CD4-positive, alpha-beta T cell (primary cell): ENCODE measurements around the gene QTRT2. TPM values are rescaled to one million over a fixed set of nuclear protein-coding genes. Genes with fewer than 3 reads are reported as not detected.

ENCODE experiments used
- ATAC-seq: fragments of 200-7000 bp; cut with Tn5 transposase; one replicate; pipeline ENCODE4 v1.10.0; 2022; ENCODE audit warnings: mild to moderate bottlenecking; ENCODE audit not compliant: poor library complexity
- CTCF ChIA-PET: fragments of 350-600 bp; sonication (Branson Sonifier 250); formaldehyde crosslinking; loops from one replicate; lab custom pipeline; 2021; ENCODE audit warnings: antibody characterized with exemption, inconsistent platforms; lab: Charles Lee
- POLR2A ChIA-PET: fragments of 350-600 bp; sonication (Branson Sonifier 250); formaldehyde crosslinking; loops from one replicate; lab custom pipeline; 2021; ENCODE audit warnings: antibody characterized with exemption, inconsistent platforms; lab: Charles Lee
- DNase-seq, 14 experiments: peaks; one replicate each; pipeline ENCODE4 v3.0.0-alpha.2; 2013 to 2020; ENCODE audit warnings: mixed read lengths in 2 of 14
- H3K27ac ChIP-seq, 2 donors: one replicate each; pipeline versions ENCODE4 v1.5.1 to v1.7.0; 2013; ENCODE audit warnings: low read length in 2 of 2, low read depth in 1 of 2, mild to moderate bottlenecking in 1 of 2
- H3K27me3 ChIP-seq, 2 experiments: 1 replicate in 1 of 2; 2 replicates in 1 of 2; pipeline versions ENCODE4 v1.6.1 to v1.7.0; 2013; ENCODE audit warnings: low read length in 2 of 2, control low read depth in 1 of 2, mild to moderate bottlenecking in 1 of 2, moderate library complexity in 1 of 2; ENCODE audit not compliant: insufficient read depth in 2 of 2, control insufficient read depth in 1 of 2
- H3K36me3 ChIP-seq: one replicate; pipeline ENCODE4 v1.6.1; 2013; ENCODE audit warnings: low read length, control low read depth; ENCODE audit not compliant: insufficient read depth
- H3K4me1 ChIP-seq: one replicate; pipeline ENCODE4 v1.6.1; 2013; ENCODE audit warnings: low read length, control low read depth; ENCODE audit not compliant: insufficient read depth
- H3K4me3 ChIP-seq: one replicate; pipeline ENCODE4 v1.5.1; 2013; ENCODE audit warnings: mild to moderate bottlenecking, low read length, moderate library complexity
- H3K9me3 ChIP-seq, 2 experiments: 1 replicate in 1 of 2; 2 replicates in 1 of 2; pipeline versions ENCODE4 v1.6.1 to v1.7.0; 2013; ENCODE audit warnings: low read length in 2 of 2, mild to moderate bottlenecking in 2 of 2, control low read depth in 1 of 2, moderate library complexity in 1 of 2; ENCODE audit not compliant: control insufficient read depth in 1 of 2, insufficient read depth in 1 of 2
- H3K27ac Mint-ChIP-seq: one replicate; pipeline ENCODE4 v1.8.0; 2020; ENCODE audit warnings: mixed read lengths
- H3K27me3 Mint-ChIP-seq: one replicate; pipeline ENCODE4 v1.8.0; 2021; ENCODE audit warnings: mixed read lengths
- H3K36me3 Mint-ChIP-seq: one replicate; pipeline ENCODE4 v1.8.0; 2021; ENCODE audit warnings: low read depth, mixed read lengths
- H3K4me1 Mint-ChIP-seq: one replicate; pipeline ENCODE4 v1.8.0; 2021; ENCODE audit warnings: low read depth, mixed read lengths
- H3K4me3 Mint-ChIP-seq: one replicate; pipeline ENCODE4 v1.8.0; 2020; ENCODE audit warnings: mild to moderate bottlenecking, mixed read lengths
- H3K9me3 Mint-ChIP-seq: one replicate; pipeline ENCODE4 v1.8.0; 2020; ENCODE audit warnings: mixed read lengths
- CTCF ChIP-seq: fragments of 200-600 bp; IDR thresholded peaks from one replicate; pipeline ENCODE4 v1.8.0; 2022; ENCODE audit warnings: antibody characterized with exemption, mild to moderate bottlenecking
- intact Hi-C, 2 experiments: fragments of 100-400 bp; cut with DNase I in 1 of 2; cut with micrococcal nuclease in 1 of 2; formaldehyde crosslinking; loops; one replicate each; pipeline versions ENCODE4 v1.15.1 to v1.9.0; 2023 to 2025; cut with DNase I, micrococcal nuclease
- total RNA-seq, 174 experiments: library from RNA in 2 of 174; stranded (reverse) in 2 of 174; gene quantifications; one replicate each; pipeline ENCODE4 v1.2.3 and lab custom pipeline; 2021 to 2026

The QTRT2 gene
- total RNA-seq, 2 experiments from 2014 or later, result 22.8 to 27.0 TPM

DNA sequence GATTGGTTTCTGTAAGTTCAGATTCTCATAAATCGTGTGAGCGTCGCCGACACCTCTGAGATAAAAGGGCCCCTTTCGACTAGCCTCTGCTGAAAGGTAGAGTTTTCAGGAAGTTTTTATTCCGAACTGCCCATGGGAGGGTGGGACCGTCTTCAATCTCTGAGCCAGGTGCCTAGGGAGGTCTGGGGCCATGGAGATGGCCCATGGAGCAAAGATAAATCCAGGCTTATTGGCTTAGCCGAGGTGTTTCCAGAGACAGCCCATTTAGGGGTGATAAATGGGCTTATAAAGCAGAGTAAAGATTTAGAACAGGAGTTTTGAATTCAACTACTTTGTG lies 442 bp downstream of the QTRT2 start:
- peak overlapping the region; percentile 95 for H3K4me3 Mint-ChIP-seq
- peak; percentile 1 for ATAC-seq
- no peaks in the 10 kb centered on the region for H3K27me3 ChIP-seq
- peak overlapping the region; percentile 94 for H3K27ac Mint-ChIP-seq
- H3K9me3 Mint-ChIP-seq, result no peaks in the 10 kb centered on the region
- H3K4me3 ChIP-seq, result peak overlapping the region; percentile 88
- intact Hi-C loops, result loop anchor here (2.0 to 10.0 kb wide), 11 partner anchors 110 to 1725 kb away; partner anchors contain the start of genes GRAMD1C (in 2 of the 2), ATG3 (in 1 of the 2), ATP6V1A (in 1 of the 2) and NAA50 (in 1 of the 2)
- H3K4me1 ChIP-seq, result peaks cover 20% of the 10 kb centered on the region
- CTCF ChIA-PET, result interaction anchor here (0.9 kb wide), 1 partner anchor 156 kb away, joined by 6 read pairs; no protein-coding TSS in a partner anchor
- H3K36me3 Mint-ChIP-seq, result peaks cover 42% of the 10 kb centered on the region
- H3K9me3 ChIP-seq, result no peaks in the 10 kb centered on the region
- peaks cover 53% of the 10 kb centered on the region for H3K4me1 Mint-ChIP-seq
- peaks cover 8% of the 10 kb centered on the region for H3K36me3 ChIP-seq
- H3K27ac ChIP-seq, result peak overlapping the region; percentile 87 to 96
- POLR2A ChIA-PET, result no interaction called here
- H3K27me3 Mint-ChIP-seq, result no peaks in the 10 kb centered on the region
- TF ChIP-seq CTCF, result no peak
- DNase-seq, result no peak

GRCh38 chr3:114058646-114059045 lies 2.1 kb downstream of the QTRT2 start:
- Mint-ChIP-seq H3K27me3 (no peaks in the 10 kb centered on the region), H3K4me1 (peaks cover 62% of the 10 kb centered on the region), H3K9me3 (no peaks in the 10 kb centered on the region), H3K4me3 (peak overlapping the region; percentile 69), H3K27ac (peak overlapping the region; percentile 39), H3K36me3 (peaks cover 42% of the 10 kb centered on the region)
- Histone ChIP-seq H3K9me3 (no peaks in the 10 kb centered on the region), H3K4me1 (peaks cover 20% of the 10 kb centered on the region), H3K27ac (no peak overlapping the region), H3K36me3 (peaks cover 8% of the 10 kb centered on the region), H3K27me3 (no peaks in the 10 kb centered on the region), H3K4me3 (no peak overlapping the region)
- CTCF ChIA-PET, result no interaction called here
- no peak for ATAC-seq
- intact Hi-C loops, result loop anchor here (2.0 to 10.0 kb wide), 10 partner anchors 110 to 1724 kb away; partner anchors contain the start of genes GRAMD1C (in 2 of the 2), ZDHHC23 (in 2 of the 2), ATG3 (in 1 of the 2) and SIDT1 (in 1 of the 2)
- POLR2A ChIA-PET, result no interaction called here
- DNase-seq, result no peak
- no peak for TF ChIP-seq CTCF

DNA sequence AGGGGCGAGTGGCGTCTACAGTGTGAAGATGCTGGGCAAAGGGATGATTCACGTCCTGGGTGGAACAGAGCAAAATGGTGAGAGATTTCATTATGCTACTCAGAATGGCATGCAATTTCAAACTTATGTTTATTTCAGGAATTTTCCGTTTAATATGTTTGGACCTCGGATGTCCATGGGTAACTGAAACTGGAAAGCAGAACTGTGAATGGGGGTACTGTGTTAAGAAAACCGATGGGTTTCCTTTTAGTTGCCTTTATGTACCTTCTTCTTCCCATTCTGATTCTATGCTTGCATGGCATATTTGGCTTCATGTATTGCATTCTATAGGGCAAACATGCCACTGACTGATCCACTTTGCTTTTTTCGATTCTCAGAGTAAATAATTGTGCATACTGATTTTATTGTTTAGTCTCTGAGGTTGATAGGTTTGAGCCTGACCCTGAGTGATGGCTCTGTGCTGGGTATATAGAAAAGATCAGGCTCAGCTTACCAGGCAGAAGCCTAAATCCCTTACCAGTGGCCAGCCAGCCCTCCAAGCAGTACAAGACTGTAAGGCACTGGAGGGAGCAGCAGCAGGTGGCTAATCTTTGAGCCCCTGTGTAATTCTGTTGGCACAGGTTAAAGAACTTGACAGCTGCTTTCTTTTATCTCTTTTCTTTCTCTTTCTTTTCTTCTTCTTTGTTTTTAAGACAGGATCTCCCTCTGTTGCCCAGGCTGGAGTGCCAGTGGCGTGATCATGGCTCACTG lies 4.5 kb downstream of the QTRT2 start:
- DNase-seq, result no peak
- Histone ChIP-seq H3K36me3 (peaks cover 23% of the 10 kb centered on the region), H3K9me3 (no peaks in the 10 kb centered on the region), H3K4me1 (peaks cover 17% of the 10 kb centered on the region), H3K27ac (no peak overlapping the region), H3K4me3 (no peak overlapping the region), H3K27me3 (no peaks in the 10 kb centered on the region)
- H3K4me3 Mint-ChIP-seq, result peak overlapping the region; percentile 54
- no peak for ATAC-seq
- no peak overlapping the region for H3K27ac Mint-ChIP-seq
- H3K36me3 Mint-ChIP-seq, result peaks cover 66% of the 10 kb centered on the region
- peaks cover 63% of the 10 kb centered on the region for H3K4me1 Mint-ChIP-seq
- ChIA-PET POLR2A (no interaction called here), CTCF (no interaction called here)
- no peak for TF ChIP-seq CTCF
- intact Hi-C loops, result no loop called here
- no peaks in the 10 kb centered on the region for H3K27me3 Mint-ChIP-seq
- H3K9me3 Mint-ChIP-seq, result no peaks in the 10 kb centered on the region
